Panc1 (cell line): ENCODE data around the gene MEOX2. TPM values are rescaled to one million over a fixed set of nuclear protein-coding genes. Genes with fewer than 3 reads are reported as not detected.

Experiments
- ATAC-seq: fragments of 200-7000 bp; cut with Tn5 transposase; 2 replicates; pipeline ENCODE4 v1.9.1; 2020; ENCODE audit warnings: mild to moderate bottlenecking, moderate library complexity
- BruUV-seq: library from RNA; stranded (reverse); fragments of 400-500 nt; replicated peaks from 2 replicates; lab custom pipeline; 2021; lab: Mats Ljungman, UMichigan
- CTCF ChIA-PET: fragments of 300-600 bp; sonication (Branson Sonifier 250); formaldehyde crosslinking; loops from one replicate; lab custom pipeline; 2022; ENCODE audit warnings: antibody characterized with exemption; lab: Charles Lee
- POLR2A ChIA-PET: fragments of 300-600 bp; sonication (Branson Sonifier 250); formaldehyde crosslinking; loops from one replicate; lab custom pipeline; 2022; ENCODE audit warnings: antibody characterized with exemption; lab: Charles Lee
- DNase-seq: peaks from one replicate; pipeline ENCODE4 v3.0.0-alpha.2; 2010; ENCODE audit warnings: low read depth, low spot score
- H3K27ac ChIP-seq: 2 replicates; pipeline ENCODE4 v1.5.1; 2011; ENCODE audit warnings: mild to moderate bottlenecking, low read length, inconsistent platforms
- H3K27me3 ChIP-seq: fragments of 200-500 bp; sonication (Bioruptor generic); 2 replicates; pipeline ENCODE4 v1.6.0; 2014; ENCODE audit warnings: low read length, inconsistent platforms; ENCODE audit not compliant: control insufficient read depth, insufficient read depth
- H3K36me3 ChIP-seq: fragments of 200-500 bp; sonication (Bioruptor generic); 2 replicates; pipeline ENCODE4 v1.5.1; 2014; ENCODE audit warnings: inconsistent platforms, mild to moderate bottlenecking, low read length, moderate library complexity; ENCODE audit not compliant: control insufficient read depth, insufficient read depth
- H3K4me1 ChIP-seq: 2 replicates; pipeline ENCODE4 v1.5.1; 2011; ENCODE audit warnings: inconsistent platforms, mild to moderate bottlenecking, low read length, moderate library complexity; ENCODE audit not compliant: control insufficient read depth, insufficient read depth
- H3K4me3 ChIP-seq, 2 experiments: 2 replicates each; pipeline ENCODE4 v1.5.1; 2011 to 2012; ENCODE audit warnings: low read depth in 2 of 2, low read length in 2 of 2, mild to moderate bottlenecking in 2 of 2, inconsistent platforms in 1 of 2, moderate library complexity in 1 of 2
- H3K9me3 ChIP-seq: fragments of 200-500 bp; sonication (Bioruptor generic); 2 replicates; pipeline ENCODE4 v1.5.1; 2014; ENCODE audit warnings: low read depth, mild to moderate bottlenecking, inconsistent platforms, low read length, moderate library complexity; ENCODE audit not compliant: control insufficient read depth, insufficient read depth
- POLR2AphosphoS5 ChIP-seq: IDR thresholded peaks from 2 replicates; pipeline ENCODE4 v1.6.1; 2012; ENCODE audit warnings: mild to moderate bottlenecking, low read depth, low read length, moderate library complexity
- REST ChIP-seq, 2 experiments: IDR thresholded peaks; 2 replicates each; pipeline ENCODE4 v1.6.1; 2011 to 2012; ENCODE audit warnings: low read depth in 2 of 2, control low read depth in 1 of 2, low read length in 1 of 2, mild to moderate bottlenecking in 1 of 2, moderate library complexity in 1 of 2; ENCODE audit not compliant: insufficient read depth in 1 of 2
- SIN3A ChIP-seq: IDR thresholded peaks from 2 replicates; pipeline ENCODE4 v1.6.1; 2012; ENCODE audit warnings: low read depth, mild to moderate bottlenecking, low read length, moderate library complexity, borderline replicate concordance; ENCODE audit not compliant: insufficient read depth
- TCF7L2 ChIP-seq: IDR thresholded peaks from 2 replicates; pipeline ENCODE4 v1.6.1; 2011; ENCODE audit warnings: mild to moderate bottlenecking, low read depth, low read length, inconsistent platforms
- in situ Hi-C: cut with HindIII; loops from 2 replicates; pipeline ENCODE4 v1.10.0; 2016; ENCODE audit warnings: low sequenced_read_pairs, low pct_unique_long_range_greater_than_20kb
- intact Hi-C: fragments of 100-400 bp; cut with micrococcal nuclease; formaldehyde crosslinking; loops from one replicate; pipeline ENCODE4 v1.10.0; 2022; ENCODE audit not compliant: unreplicated experiment
- total RNA-seq: library from RNA; stranded (reverse); gene quantifications from one replicate; pipeline ENCODE4 v1.2.1, GENCODE V29; 2021; ENCODE audit not compliant: unreplicated experiment
- TF ChIP-seq, protein P1 (sequence below): fragments of 450-650 bp; IDR thresholded peaks from 2 replicates; pipeline ENCODE4 v1.5.1; 2017; ENCODE audit warnings: mild to moderate bottlenecking

MEOX2 gene
- total RNA-seq, 1 experiment from 2014 or later: not detected

GRCh38 chr7:15577600-15577999, 108.9 kb downstream of the MEOX2 start:
- BruUV-seq: no TSS peak
- no peaks in the 10 kb centered on the region for H3K27me3 ChIP-seq
- TF ChIP-seq, protein P1, sequence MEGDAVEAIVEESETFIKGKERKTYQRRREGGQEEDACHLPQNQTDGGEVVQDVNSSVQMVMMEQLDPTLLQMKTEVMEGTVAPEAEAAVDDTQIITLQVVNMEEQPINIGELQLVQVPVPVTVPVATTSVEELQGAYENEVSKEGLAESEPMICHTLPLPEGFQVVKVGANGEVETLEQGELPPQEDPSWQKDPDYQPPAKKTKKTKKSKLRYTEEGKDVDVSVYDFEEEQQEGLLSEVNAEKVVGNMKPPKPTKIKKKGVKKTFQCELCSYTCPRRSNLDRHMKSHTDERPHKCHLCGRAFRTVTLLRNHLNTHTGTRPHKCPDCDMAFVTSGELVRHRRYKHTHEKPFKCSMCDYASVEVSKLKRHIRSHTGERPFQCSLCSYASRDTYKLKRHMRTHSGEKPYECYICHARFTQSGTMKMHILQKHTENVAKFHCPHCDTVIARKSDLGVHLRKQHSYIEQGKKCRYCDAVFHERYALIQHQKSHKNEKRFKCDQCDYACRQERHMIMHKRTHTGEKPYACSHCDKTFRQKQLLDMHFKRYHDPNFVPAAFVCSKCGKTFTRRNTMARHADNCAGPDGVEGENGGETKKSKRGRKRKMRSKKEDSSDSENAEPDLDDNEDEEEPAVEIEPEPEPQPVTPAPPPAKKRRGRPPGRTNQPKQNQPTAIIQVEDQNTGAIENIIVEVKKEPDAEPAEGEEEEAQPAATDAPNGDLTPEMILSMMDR: no peak
- TF ChIP-seq TCF7L2 (no peak), SIN3A (no peak), POLR2AphosphoS5 (no peak), REST (IDR thresholded peaks at IDR 0.05; ENCODE audit: insufficient read depth in 1 of 2, low read depth in 2 of 2, low read length in 1 of 2) (no peak)
- no peak overlapping the region for H3K27ac ChIP-seq
- H3K4me1 ChIP-seq: no peaks in the 10 kb centered on the region
- ChIA-PET POLR2A (no interaction called here), CTCF (no interaction called here)
- no peak overlapping the region for H3K4me3 ChIP-seq
- no peaks in the 10 kb centered on the region for H3K36me3 ChIP-seq
- in situ Hi-C loops: no loop called here
- no peak for DNase-seq
- no peaks in the 10 kb centered on the region for H3K9me3 ChIP-seq
- intact Hi-C loops: no loop called here
- ATAC-seq: no peak

DNA sequence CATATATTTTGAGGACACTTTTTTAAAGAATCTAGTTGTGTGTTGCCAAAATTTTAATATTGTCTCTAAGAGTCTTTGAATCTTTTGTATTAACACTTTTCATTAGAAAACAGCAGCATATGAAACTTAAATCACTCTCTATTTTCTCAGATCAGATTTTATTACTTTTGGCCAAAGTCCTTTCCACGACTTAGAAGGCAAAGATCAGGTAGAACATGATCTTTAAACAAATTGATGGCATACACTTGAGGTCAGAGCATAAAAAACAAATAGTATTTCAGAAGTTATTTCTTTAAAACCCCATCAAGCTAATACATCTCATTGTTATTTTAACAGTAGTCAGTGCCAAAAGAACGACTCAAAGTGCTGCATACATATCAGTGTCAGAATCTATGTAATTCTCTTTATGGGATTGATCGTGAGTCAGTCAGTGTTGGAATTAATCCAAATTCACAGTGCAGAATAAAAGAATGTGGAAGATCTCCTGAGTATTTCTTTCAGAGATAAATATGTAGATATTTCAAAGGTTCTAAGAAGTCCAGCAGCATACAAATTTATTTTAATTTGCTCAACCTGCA, 115.1 kb downstream of the MEOX2 start:
- POLR2A ChIA-PET: no interaction called here

More for the DNA sequence above, 115.1 kb downstream of the MEOX2 start:
- no TSS peak for BruUV-seq
- ATAC-seq: no peak
- in situ Hi-C loops (no loop called here), intact Hi-C loops (no loop called here)
- Histone ChIP-seq H3K36me3 (no peaks in the 10 kb centered on the region), H3K4me1 (no peaks in the 10 kb centered on the region), H3K9me3 (no peaks in the 10 kb centered on the region), H3K27me3 (no peaks in the 10 kb centered on the region), H3K4me3 (no peak overlapping the region), H3K27ac (no peak overlapping the region)
- no peak for DNase-seq
- CTCF ChIA-PET: no interaction called here
- TF ChIP-seq TCF7L2 (no peak), SIN3A (no peak), POLR2AphosphoS5 (no peak), REST (IDR thresholded peaks at IDR 0.05; ENCODE audit: insufficient read depth in 1 of 2, low read depth in 2 of 2, low read length in 1 of 2) (no peak)
- TF ChIP-seq, protein P1: no peak
